H1 (cell line): ENCODE data around the gene GRIA1. TPM values are rescaled to one million over a fixed set of nuclear protein-coding genes. Genes with fewer than 3 reads are reported as not detected.

Experiments used
- EP300 ChIP-seq, 2 experiments: IDR thresholded peaks; 1 replicate in 1 of 2; 2 replicates in 1 of 2; pipeline ENCODE4 v1.6.1; 2011 to 2012; ENCODE audit warnings: low read depth in 2 of 2, low read length in 2 of 2, mild to moderate bottlenecking in 2 of 2, borderline replicate concordance in 1 of 2, inconsistent platforms in 1 of 2, moderate library complexity in 1 of 2
- FOSL1 ChIP-seq: IDR thresholded peaks from 2 replicates; pipeline ENCODE4 v1.6.1; 2011; ENCODE audit warnings: mild to moderate bottlenecking, low read depth, low read length, moderate library complexity; ENCODE audit not compliant: insufficient read depth
- GABPA ChIP-seq: IDR thresholded peaks from 2 replicates; pipeline ENCODE4 v1.6.1; 2011; ENCODE audit warnings: mild to moderate bottlenecking, low read length, moderate library complexity, borderline replicate concordance; ENCODE audit not compliant: insufficient read depth
- JUN ChIP-seq: IDR thresholded peaks from 2 replicates; pipeline ENCODE4 v1.6.1; 2011; ENCODE audit warnings: low read depth, mild to moderate bottlenecking, improper control_type of control experiment, low read length
- TBP ChIP-seq: IDR thresholded peaks from 2 replicates; pipeline ENCODE4 v1.6.1; 2011; ENCODE audit warnings: low read depth, low read length, improper control_type of control experiment
- polyA plus RNA-seq, 7 experiments: library from polyadenylated mRNA; depleted of rRNA in 3 of 7; stranded (reverse) in 5 of 7; unstranded in 2 of 7; fragments of >200 nt in 5 of 7; fragments of 200-250 nt in 2 of 7; gene quantifications; 1 replicate in 5 of 7; 2 replicates in 1 of 7; 4 replicates in 1 of 7; pipeline versions ENCODE4 v1.2.1 to v1.2.3, GENCODE V29; 2011 to 2013; ENCODE audit warnings: missing spikeins in 2 of 7, mixed read lengths in 2 of 7
- total RNA-seq: library from RNA; stranded (reverse); fragmentation: NEBNext Ultra II Directional; extraction: Animal tissue kit (Norgen Biotek cat#: 25700); gene quantifications from 2 replicates; pipeline ENCODE4 v1.2.1, GENCODE V29; 2021
- TF ChIP-seq, protein P1 (sequence below): fragments of 300-600 bp; sonication (generic); IDR thresholded peaks from 2 replicates; pipeline ENCODE4 v1.7.1; 2012; ENCODE audit warnings: low read length, moderate library complexity, mild to moderate bottlenecking, inconsistent platforms; ENCODE audit not compliant: insufficient replicate concordance
- TF ChIP-seq, protein P2 (sequence below): IDR thresholded peaks from 2 replicates; pipeline ENCODE4 v1.6.1; 2012; ENCODE audit warnings: low read length, inconsistent platforms

The GRIA1 gene
- total and polyA plus RNA-seq, 2 of the 8 experiments (the other 6 are each of a cell fraction or from before 2014, with no cell fraction given): 0.97 to 2.5 TPM

DNA sequence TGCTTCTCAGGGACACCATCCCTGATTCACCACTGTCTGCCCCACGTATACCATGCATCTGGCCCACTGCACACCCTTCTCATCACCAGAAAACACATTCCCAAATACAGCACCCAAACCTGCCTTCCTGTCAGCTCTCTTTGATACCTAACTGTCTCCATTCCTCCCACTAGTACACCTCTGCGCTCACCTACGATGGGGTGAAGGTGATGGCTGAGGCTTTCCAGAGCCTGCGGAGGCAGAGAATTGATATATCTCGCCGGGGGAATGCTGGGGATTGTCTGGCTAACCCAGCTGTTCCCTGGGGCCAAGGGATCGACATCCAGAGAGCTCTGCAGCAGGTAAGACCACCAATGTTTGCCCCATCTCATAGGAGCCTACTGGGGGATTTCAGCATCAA is 186.4 kb downstream of the GRIA1 start (continued):
- TF ChIP-seq, protein P1, sequence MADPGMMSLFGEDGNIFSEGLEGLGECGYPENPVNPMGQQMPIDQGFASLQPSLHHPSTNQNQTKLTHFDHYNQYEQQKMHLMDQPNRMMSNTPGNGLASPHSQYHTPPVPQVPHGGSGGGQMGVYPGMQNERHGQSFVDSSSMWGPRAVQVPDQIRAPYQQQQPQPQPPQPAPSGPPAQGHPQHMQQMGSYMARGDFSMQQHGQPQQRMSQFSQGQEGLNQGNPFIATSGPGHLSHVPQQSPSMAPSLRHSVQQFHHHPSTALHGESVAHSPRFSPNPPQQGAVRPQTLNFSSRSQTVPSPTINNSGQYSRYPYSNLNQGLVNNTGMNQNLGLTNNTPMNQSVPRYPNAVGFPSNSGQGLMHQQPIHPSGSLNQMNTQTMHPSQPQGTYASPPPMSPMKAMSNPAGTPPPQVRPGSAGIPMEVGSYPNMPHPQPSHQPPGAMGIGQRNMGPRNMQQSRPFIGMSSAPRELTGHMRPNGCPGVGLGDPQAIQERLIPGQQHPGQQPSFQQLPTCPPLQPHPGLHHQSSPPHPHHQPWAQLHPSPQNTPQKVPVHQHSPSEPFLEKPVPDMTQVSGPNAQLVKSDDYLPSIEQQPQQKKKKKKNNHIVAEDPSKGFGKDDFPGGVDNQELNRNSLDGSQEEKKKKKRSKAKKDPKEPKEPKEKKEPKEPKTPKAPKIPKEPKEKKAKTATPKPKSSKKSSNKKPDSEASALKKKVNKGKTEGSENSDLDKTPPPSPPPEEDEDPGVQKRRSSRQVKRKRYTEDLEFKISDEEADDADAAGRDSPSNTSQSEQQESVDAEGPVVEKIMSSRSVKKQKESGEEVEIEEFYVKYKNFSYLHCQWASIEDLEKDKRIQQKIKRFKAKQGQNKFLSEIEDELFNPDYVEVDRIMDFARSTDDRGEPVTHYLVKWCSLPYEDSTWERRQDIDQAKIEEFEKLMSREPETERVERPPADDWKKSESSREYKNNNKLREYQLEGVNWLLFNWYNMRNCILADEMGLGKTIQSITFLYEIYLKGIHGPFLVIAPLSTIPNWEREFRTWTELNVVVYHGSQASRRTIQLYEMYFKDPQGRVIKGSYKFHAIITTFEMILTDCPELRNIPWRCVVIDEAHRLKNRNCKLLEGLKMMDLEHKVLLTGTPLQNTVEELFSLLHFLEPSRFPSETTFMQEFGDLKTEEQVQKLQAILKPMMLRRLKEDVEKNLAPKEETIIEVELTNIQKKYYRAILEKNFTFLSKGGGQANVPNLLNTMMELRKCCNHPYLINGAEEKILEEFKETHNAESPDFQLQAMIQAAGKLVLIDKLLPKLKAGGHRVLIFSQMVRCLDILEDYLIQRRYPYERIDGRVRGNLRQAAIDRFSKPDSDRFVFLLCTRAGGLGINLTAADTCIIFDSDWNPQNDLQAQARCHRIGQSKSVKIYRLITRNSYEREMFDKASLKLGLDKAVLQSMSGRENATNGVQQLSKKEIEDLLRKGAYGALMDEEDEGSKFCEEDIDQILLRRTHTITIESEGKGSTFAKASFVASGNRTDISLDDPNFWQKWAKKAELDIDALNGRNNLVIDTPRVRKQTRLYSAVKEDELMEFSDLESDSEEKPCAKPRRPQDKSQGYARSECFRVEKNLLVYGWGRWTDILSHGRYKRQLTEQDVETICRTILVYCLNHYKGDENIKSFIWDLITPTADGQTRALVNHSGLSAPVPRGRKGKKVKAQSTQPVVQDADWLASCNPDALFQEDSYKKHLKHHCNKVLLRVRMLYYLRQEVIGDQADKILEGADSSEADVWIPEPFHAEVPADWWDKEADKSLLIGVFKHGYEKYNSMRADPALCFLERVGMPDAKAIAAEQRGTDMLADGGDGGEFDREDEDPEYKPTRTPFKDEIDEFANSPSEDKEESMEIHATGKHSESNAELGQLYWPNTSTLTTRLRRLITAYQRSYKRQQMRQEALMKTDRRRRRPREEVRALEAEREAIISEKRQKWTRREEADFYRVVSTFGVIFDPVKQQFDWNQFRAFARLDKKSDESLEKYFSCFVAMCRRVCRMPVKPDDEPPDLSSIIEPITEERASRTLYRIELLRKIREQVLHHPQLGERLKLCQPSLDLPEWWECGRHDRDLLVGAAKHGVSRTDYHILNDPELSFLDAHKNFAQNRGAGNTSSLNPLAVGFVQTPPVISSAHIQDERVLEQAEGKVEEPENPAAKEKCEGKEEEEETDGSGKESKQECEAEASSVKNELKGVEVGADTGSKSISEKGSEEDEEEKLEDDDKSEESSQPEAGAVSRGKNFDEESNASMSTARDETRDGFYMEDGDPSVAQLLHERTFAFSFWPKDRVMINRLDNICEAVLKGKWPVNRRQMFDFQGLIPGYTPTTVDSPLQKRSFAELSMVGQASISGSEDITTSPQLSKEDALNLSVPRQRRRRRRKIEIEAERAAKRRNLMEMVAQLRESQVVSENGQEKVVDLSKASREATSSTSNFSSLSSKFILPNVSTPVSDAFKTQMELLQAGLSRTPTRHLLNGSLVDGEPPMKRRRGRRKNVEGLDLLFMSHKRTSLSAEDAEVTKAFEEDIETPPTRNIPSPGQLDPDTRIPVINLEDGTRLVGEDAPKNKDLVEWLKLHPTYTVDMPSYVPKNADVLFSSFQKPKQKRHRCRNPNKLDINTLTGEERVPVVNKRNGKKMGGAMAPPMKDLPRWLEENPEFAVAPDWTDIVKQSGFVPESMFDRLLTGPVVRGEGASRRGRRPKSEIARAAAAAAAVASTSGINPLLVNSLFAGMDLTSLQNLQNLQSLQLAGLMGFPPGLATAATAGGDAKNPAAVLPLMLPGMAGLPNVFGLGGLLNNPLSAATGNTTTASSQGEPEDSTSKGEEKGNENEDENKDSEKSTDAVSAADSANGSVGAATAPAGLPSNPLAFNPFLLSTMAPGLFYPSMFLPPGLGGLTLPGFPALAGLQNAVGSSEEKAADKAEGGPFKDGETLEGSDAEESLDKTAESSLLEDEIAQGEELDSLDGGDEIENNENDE: no peak
- TF ChIP-seq TBP (no peak), EP300 (IDR thresholded peaks at IDR 0.05; ENCODE audit: borderline replicate concordance in 1 of 2, low read depth in 2 of 2, low read length in 2 of 2) (no peak), GABPA (no peak), FOSL1 (no peak), JUN (no peak)
- TF ChIP-seq, protein P2, sequence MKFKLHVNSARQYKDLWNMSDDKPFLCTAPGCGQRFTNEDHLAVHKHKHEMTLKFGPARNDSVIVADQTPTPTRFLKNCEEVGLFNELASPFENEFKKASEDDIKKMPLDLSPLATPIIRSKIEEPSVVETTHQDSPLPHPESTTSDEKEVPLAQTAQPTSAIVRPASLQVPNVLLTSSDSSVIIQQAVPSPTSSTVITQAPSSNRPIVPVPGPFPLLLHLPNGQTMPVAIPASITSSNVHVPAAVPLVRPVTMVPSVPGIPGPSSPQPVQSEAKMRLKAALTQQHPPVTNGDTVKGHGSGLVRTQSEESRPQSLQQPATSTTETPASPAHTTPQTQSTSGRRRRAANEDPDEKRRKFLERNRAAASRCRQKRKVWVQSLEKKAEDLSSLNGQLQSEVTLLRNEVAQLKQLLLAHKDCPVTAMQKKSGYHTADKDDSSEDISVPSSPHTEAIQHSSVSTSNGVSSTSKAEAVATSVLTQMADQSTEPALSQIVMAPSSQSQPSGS: no peak
